ENCODE measurements around the gene CAMK2G.

The CAMK2G gene

GRCh38 chr10:73815719-73816030 is 58.7 kb downstream of the CAMK2G start:
- H3K9ac ChIP-seq (ENCODE audit: low read length) = no peak overlapping the region
- H3K18ac ChIP-seq (ENCODE audit: low read length) = no peak overlapping the region
- no peak overlapping the region for H2BK5ac ChIP-seq (ENCODE audit: low read depth, low read length, poor library complexity)
- no peak overlapping the region for H2AK5ac ChIP-seq (ENCODE audit: low read length)
- H4K91ac ChIP-seq (ENCODE audit: low read depth, low read length) = no peak overlapping the region
- no peak overlapping the region for H2BK12ac ChIP-seq (ENCODE audit: low read length)
- H3K4me1 ChIP-seq (ENCODE audit: control insufficient read depth in 1 of 2, insufficient read depth in 2 of 2, low read length in 2 of 2) = peaks cover 1 to 6% of the 10 kb centered on the region in 2 experiments
- no peak overlapping the region for H3K27ac ChIP-seq (ENCODE audit: low read depth, low read length)
- H3K27me3 ChIP-seq (ENCODE audit: insufficient read depth, low read length) = no peaks in the 10 kb centered on the region
- DNase-seq = no peak
- no peak overlapping the region for H3K4me2 ChIP-seq (ENCODE audit: low read length)
- H4K8ac ChIP-seq (ENCODE audit: low read depth, low read length) = no peak overlapping the region
- peaks cover 4% of the 10 kb centered on the region for H3K79me1 ChIP-seq (ENCODE audit: low read length)
- no peak overlapping the region for H4K12ac ChIP-seq (ENCODE audit: low read depth, low read length)
- H3K4ac ChIP-seq (ENCODE audit: low read depth, low read length) = no peak overlapping the region
- no peak overlapping the region for H2BK120ac ChIP-seq (ENCODE audit: insufficient read depth, low read length, poor library complexity)
- no peak overlapping the region for H3K23ac ChIP-seq (ENCODE audit: low read length)
- H3K14ac ChIP-seq (ENCODE audit: low read length) = no peak overlapping the region
- H3K36me3 ChIP-seq (ENCODE audit: control insufficient read depth in 1 of 2, insufficient read depth in 2 of 2, low read length in 2 of 2) = peaks cover 23% of the 10 kb centered on the region in 2 experiments
- no peak overlapping the region for H3K4me3 ChIP-seq (ENCODE audit: low read depth, low read length)
- H3K79me2 ChIP-seq (ENCODE audit: control insufficient read depth, insufficient read depth, low read length, poor library complexity) = peaks cover 3% of the 10 kb centered on the region
- H3K9me3 ChIP-seq (ENCODE audit: insufficient read depth, low read depth, low read length) = peaks cover 1% of the 10 kb centered on the region
- H2AFZ ChIP-seq (ENCODE audit: insufficient read depth, low read length, poor library complexity) = no peak overlapping the region

- Histone ChIP-seq H3K27me3 (ENCODE audit: insufficient read depth, low read length) (no peaks in the 10 kb centered on the region), H3K79me1 (ENCODE audit: low read length) (peaks cover 4% of the 10 kb centered on the region), H2BK12ac (ENCODE audit: low read length) (no peak overlapping the region), H3K27ac (ENCODE audit: low read depth, low read length) (no peak overlapping the region), H3K4me1 (ENCODE audit: control insufficient read depth in 1 of 2, insufficient read depth in 2 of 2, low read length in 2 of 2) (peaks cover 3 to 7% of the 10 kb centered on the region in 2 experiments), H3K23ac (ENCODE audit: low read length) (no peak overlapping the region), H3K4ac (ENCODE audit: low read depth, low read length) (no peak overlapping the region), H3K79me2 (ENCODE audit: control insufficient read depth, insufficient read depth, low read length, poor library complexity) (peaks cover 3% of the 10 kb centered on the region), H3K4me3 (ENCODE audit: low read depth, low read length) (peak overlapping the region; percentile 10), H3K4me2 (ENCODE audit: low read length) (no peak overlapping the region), H3K18ac (ENCODE audit: low read length) (no peak overlapping the region), H2BK120ac (ENCODE audit: insufficient read depth, low read length, poor library complexity) (no peak overlapping the region), H2BK5ac (ENCODE audit: low read depth, low read length, poor library complexity) (no peak overlapping the region), H3K9me3 (ENCODE audit: insufficient read depth, low read depth, low read length) (peaks cover 1% of the 10 kb centered on the region), H2AFZ (ENCODE audit: insufficient read depth, low read length, poor library complexity) (no peak overlapping the region), H3K36me3 (ENCODE audit: control insufficient read depth in 1 of 2, insufficient read depth in 2 of 2, low read length in 2 of 2) (peaks cover 23% of the 10 kb centered on the region in 2 experiments), H3K14ac (ENCODE audit: low read length) (no peak overlapping the region), H3K9ac (ENCODE audit: low read length) (no peak overlapping the region), H4K8ac (ENCODE audit: low read depth, low read length) (no peak overlapping the region), H2AK5ac (ENCODE audit: low read length) (no peak overlapping the region), H4K91ac (ENCODE audit: low read depth, low read length) (no peak overlapping the region), H4K12ac (ENCODE audit: low read depth, low read length) (no peak overlapping the region)
- DNase-seq = no peak
- no CpG with 5 or more reads among the region's 22 CpGs for WGBS (ENCODE audit: extremely low coverage, insufficient coverage, insufficient read length)
These were observed 59.2 kb downstream of the CAMK2G start for GRCh38 chr10:73814896-73815718.

GRCh38 chr10:73814276-73814895 is 60.0 kb downstream of the CAMK2G start:
- H2AFZ ChIP-seq (ENCODE audit: insufficient read depth, low read length, poor library complexity) = no peak overlapping the region
- H3K79me2 ChIP-seq (ENCODE audit: control insufficient read depth, insufficient read depth, low read length, poor library complexity) = peaks cover 3% of the 10 kb centered on the region
- H3K27me3 ChIP-seq (ENCODE audit: insufficient read depth, low read length) = no peaks in the 10 kb centered on the region
- DNase-seq = no peak
- H3K9me3 ChIP-seq (ENCODE audit: insufficient read depth, low read depth, low read length) = peaks cover 1% of the 10 kb centered on the region
- no peak overlapping the region for H3K9ac ChIP-seq (ENCODE audit: low read length)
- H3K4me2 ChIP-seq (ENCODE audit: low read length) = no peak overlapping the region
- no peak overlapping the region for H4K91ac ChIP-seq (ENCODE audit: low read depth, low read length)
- H3K27ac ChIP-seq (ENCODE audit: low read depth, low read length) = no peak overlapping the region
- no CpG with 5 or more reads among the region's 13 CpGs for WGBS (ENCODE audit: extremely low coverage, insufficient coverage, insufficient read length)
- no peak overlapping the region for H3K14ac ChIP-seq (ENCODE audit: low read length)
- no peak overlapping the region for H3K18ac ChIP-seq (ENCODE audit: low read length)
- H2BK5ac ChIP-seq (ENCODE audit: low read depth, low read length, poor library complexity) = no peak overlapping the region
- H4K12ac ChIP-seq (ENCODE audit: low read depth, low read length) = no peak overlapping the region
- H3K79me1 ChIP-seq (ENCODE audit: low read length) = peaks cover 4% of the 10 kb centered on the region
- H3K36me3 ChIP-seq (ENCODE audit: control insufficient read depth in 1 of 2, insufficient read depth in 2 of 2, low read length in 2 of 2) = peaks cover 20 to 23% of the 10 kb centered on the region in 2 experiments
- no peak overlapping the region for H3K4ac ChIP-seq (ENCODE audit: low read depth, low read length)
- no peak overlapping the region for H3K23ac ChIP-seq (ENCODE audit: low read length)
- no peak overlapping the region for H2BK12ac ChIP-seq (ENCODE audit: low read length)
- no peak overlapping the region for H2BK120ac ChIP-seq (ENCODE audit: insufficient read depth, low read length, poor library complexity)
- H2AK5ac ChIP-seq (ENCODE audit: low read length) = no peak overlapping the region
- H3K4me1 ChIP-seq (ENCODE audit: control insufficient read depth in 1 of 2, insufficient read depth in 2 of 2, low read length in 2 of 2) = peaks cover 3 to 7% of the 10 kb centered on the region in 2 experiments
- no peak overlapping the region for H4K8ac ChIP-seq (ENCODE audit: low read depth, low read length)
- no peak overlapping the region for H3K4me3 ChIP-seq (ENCODE audit: low read depth, low read length)

- Histone ChIP-seq H3K4me1 (ENCODE audit: control insufficient read depth in 1 of 2, insufficient read depth in 2 of 2, low read length in 2 of 2) (peaks cover 3 to 7% of the 10 kb centered on the region in 2 experiments), H3K79me2 (ENCODE audit: control insufficient read depth, insufficient read depth, low read length, poor library complexity) (peaks cover 3% of the 10 kb centered on the region), H3K4me3 (ENCODE audit: low read depth, low read length) (no peak overlapping the region), H3K4ac (ENCODE audit: low read depth, low read length) (no peak overlapping the region), H4K8ac (ENCODE audit: low read depth, low read length) (no peak overlapping the region), H3K14ac (ENCODE audit: low read length) (no peak overlapping the region), H3K79me1 (ENCODE audit: low read length) (peaks cover 4% of the 10 kb centered on the region), H3K9me3 (ENCODE audit: insufficient read depth, low read depth, low read length) (peaks cover 1% of the 10 kb centered on the region), H3K36me3 (ENCODE audit: control insufficient read depth in 1 of 2, insufficient read depth in 2 of 2, low read length in 2 of 2) (peaks cover 19 to 26% of the 10 kb centered on the region in 2 experiments), H3K27me3 (ENCODE audit: insufficient read depth, low read length) (no peaks in the 10 kb centered on the region), H2AK5ac (ENCODE audit: low read length) (no peak overlapping the region), H3K9ac (ENCODE audit: low read length) (no peak overlapping the region), H3K23ac (ENCODE audit: low read length) (no peak overlapping the region), H2BK120ac (ENCODE audit: insufficient read depth, low read length, poor library complexity) (no peak overlapping the region), H4K12ac (ENCODE audit: low read depth, low read length) (no peak overlapping the region), H3K27ac (ENCODE audit: low read depth, low read length) (no peak overlapping the region), H3K4me2 (ENCODE audit: low read length) (no peak overlapping the region), H2AFZ (ENCODE audit: insufficient read depth, low read length, poor library complexity) (no peak overlapping the region), H3K18ac (ENCODE audit: low read length) (no peak overlapping the region), H4K91ac (ENCODE audit: low read depth, low read length) (no peak overlapping the region), H2BK12ac (ENCODE audit: low read length) (no peak overlapping the region), H2BK5ac (ENCODE audit: low read depth, low read length, poor library complexity) (no peak overlapping the region)
- no CpG with 5 or more reads among the region's 7 CpGs for WGBS (ENCODE audit: extremely low coverage, insufficient coverage, insufficient read length)
- DNase-seq = no peak
These were observed 61.0 kb downstream of the CAMK2G start for GRCh38 chr10:73813333-73813732.
